ENCODE data around the gene PTPRCAP. TPM values are rescaled to one million over a fixed set of nuclear protein-coding genes. Genes with fewer than 3 reads are reported as not detected.

PTPRCAP gene
- total and polyA plus RNA-seq, 4 donors: 2.9 to 6.2 (median 4.5) TPM

DNA sequence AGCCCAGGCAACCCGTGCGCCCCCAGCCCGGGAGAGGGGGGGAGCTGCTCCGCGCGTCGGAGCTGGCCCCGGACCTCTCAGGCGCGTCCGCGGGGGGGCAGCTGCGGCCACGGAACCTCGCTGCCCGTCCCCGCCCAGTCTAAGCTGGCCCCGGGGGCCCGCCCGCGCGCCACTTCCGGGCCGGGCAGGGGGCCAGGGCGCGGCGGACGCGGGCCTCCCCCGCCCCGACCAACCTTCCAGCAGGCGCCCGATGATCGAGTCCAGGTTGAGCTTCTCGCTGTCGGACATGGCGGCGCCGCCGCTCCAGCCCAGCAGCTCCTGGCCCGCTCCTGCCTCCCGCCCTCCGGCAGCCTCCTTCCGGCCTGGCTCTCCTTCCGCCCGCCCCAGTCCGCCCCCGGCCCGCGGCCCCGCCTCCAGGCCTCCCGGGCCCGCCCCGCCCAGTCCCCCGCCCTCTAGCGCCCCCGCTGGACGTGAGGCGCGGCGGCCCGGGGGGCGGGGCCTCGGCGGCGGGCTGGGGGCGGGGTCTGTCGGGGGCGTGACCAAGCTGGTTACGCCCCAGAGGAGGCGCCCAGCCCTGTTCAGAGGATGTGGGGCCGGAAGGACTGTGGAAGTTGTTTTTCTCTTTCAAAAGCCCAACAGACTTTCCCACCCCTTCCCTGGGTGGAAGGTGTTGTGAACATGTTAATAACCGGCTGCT is 35.8 kb downstream of the PTPRCAP start, which contains the start of gene PPP1CA:
TSS of gene PPP1CA (minus strand) at position 364 of the 697 bp plus-strand sequence. CDS start at position 288, 76 bp downstream.
- no peaks in the 10 kb centered on the region for H3K27me3 ChIP-seq (ENCODE audit: control insufficient read depth in 4 of 4, insufficient read depth in 4 of 4, low read length in 3 of 4)
- WGBS: under 1% methylated on average over 73 of the region's 73 CpGs
- H3K27ac ChIP-seq (ENCODE audit: low read depth in 1 of 2, low read length in 2 of 2): peak within 1 kb of the TSS; percentile 89 to 90
- H3K9ac ChIP-seq (ENCODE audit: low read depth in 1 of 2, low read length in 2 of 2): peak within 1 kb of the TSS; percentile 86 to 87
- no peaks in the 10 kb centered on the region for H3K9me3 ChIP-seq (ENCODE audit: control insufficient read depth in 4 of 4, low read length in 3 of 4)
- TF ChIP-seq TAF1 (conservative IDR thresholded peaks at IDR 0.05): no peak
- TF ChIP-seq, protein P1, sequence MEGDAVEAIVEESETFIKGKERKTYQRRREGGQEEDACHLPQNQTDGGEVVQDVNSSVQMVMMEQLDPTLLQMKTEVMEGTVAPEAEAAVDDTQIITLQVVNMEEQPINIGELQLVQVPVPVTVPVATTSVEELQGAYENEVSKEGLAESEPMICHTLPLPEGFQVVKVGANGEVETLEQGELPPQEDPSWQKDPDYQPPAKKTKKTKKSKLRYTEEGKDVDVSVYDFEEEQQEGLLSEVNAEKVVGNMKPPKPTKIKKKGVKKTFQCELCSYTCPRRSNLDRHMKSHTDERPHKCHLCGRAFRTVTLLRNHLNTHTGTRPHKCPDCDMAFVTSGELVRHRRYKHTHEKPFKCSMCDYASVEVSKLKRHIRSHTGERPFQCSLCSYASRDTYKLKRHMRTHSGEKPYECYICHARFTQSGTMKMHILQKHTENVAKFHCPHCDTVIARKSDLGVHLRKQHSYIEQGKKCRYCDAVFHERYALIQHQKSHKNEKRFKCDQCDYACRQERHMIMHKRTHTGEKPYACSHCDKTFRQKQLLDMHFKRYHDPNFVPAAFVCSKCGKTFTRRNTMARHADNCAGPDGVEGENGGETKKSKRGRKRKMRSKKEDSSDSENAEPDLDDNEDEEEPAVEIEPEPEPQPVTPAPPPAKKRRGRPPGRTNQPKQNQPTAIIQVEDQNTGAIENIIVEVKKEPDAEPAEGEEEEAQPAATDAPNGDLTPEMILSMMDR (IDR thresholded peaks at IDR 0.05; ENCODE audit: low read depth, low read length, missing input control): peak; percentile 48
- peak in 1 of 2 donors; percentile 64 for TF ChIP-seq GABPA (IDR thresholded peaks at IDR 0.05 in 1 of 2, conservative IDR thresholded peaks at IDR 0.05 in 1 of 2)
- no peak for TF ChIP-seq FOXA1 (IDR thresholded peaks at IDR 0.05)
- TF ChIP-seq RXRA (IDR thresholded peaks at IDR 0.05): no peak
- peak; percentile 28 for TF ChIP-seq YY1 (IDR thresholded peaks at IDR 0.05)
- no peak for TF ChIP-seq HNF4A (conservative IDR thresholded peaks at IDR 0.05)
- peak; percentile 7 for TF ChIP-seq NR2F2 (IDR thresholded peaks at IDR 0.05)
- TF ChIP-seq, protein P2, sequence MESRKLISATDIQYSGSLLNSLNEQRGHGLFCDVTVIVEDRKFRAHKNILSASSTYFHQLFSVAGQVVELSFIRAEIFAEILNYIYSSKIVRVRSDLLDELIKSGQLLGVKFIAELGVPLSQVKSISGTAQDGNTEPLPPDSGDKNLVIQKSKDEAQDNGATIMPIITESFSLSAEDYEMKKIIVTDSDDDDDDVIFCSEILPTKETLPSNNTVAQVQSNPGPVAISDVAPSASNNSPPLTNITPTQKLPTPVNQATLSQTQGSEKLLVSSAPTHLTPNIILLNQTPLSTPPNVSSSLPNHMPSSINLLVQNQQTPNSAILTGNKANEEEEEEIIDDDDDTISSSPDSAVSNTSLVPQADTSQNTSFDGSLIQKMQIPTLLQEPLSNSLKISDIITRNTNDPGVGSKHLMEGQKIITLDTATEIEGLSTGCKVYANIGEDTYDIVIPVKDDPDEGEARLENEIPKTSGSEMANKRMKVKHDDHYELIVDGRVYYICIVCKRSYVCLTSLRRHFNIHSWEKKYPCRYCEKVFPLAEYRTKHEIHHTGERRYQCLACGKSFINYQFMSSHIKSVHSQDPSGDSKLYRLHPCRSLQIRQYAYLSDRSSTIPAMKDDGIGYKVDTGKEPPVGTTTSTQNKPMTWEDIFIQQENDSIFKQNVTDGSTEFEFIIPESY (IDR thresholded peaks at IDR 0.05): no peak
- no peak for TF ChIP-seq EGR1 (IDR thresholded peaks at IDR 0.05; ENCODE audit: low read depth in 2 of 2)
- TF ChIP-seq, protein P3, sequence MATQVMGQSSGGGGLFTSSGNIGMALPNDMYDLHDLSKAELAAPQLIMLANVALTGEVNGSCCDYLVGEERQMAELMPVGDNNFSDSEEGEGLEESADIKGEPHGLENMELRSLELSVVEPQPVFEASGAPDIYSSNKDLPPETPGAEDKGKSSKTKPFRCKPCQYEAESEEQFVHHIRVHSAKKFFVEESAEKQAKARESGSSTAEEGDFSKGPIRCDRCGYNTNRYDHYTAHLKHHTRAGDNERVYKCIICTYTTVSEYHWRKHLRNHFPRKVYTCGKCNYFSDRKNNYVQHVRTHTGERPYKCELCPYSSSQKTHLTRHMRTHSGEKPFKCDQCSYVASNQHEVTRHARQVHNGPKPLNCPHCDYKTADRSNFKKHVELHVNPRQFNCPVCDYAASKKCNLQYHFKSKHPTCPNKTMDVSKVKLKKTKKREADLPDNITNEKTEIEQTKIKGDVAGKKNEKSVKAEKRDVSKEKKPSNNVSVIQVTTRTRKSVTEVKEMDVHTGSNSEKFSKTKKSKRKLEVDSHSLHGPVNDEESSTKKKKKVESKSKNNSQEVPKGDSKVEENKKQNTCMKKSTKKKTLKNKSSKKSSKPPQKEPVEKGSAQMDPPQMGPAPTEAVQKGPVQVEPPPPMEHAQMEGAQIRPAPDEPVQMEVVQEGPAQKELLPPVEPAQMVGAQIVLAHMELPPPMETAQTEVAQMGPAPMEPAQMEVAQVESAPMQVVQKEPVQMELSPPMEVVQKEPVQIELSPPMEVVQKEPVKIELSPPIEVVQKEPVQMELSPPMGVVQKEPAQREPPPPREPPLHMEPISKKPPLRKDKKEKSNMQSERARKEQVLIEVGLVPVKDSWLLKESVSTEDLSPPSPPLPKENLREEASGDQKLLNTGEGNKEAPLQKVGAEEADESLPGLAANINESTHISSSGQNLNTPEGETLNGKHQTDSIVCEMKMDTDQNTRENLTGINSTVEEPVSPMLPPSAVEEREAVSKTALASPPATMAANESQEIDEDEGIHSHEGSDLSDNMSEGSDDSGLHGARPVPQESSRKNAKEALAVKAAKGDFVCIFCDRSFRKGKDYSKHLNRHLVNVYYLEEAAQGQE (IDR thresholded peaks at IDR 0.05): peak; percentile 36
- TF ChIP-seq FOXA2 (IDR thresholded peaks at IDR 0.05): no peak
- TF ChIP-seq JUND (IDR thresholded peaks at IDR 0.05): no peak
- TF ChIP-seq, protein P4, sequence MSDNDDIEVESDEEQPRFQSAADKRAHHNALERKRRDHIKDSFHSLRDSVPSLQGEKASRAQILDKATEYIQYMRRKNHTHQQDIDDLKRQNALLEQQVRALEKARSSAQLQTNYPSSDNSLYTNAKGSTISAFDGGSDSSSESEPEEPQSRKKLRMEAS (IDR thresholded peaks at IDR 0.05): no peak
- TF ChIP-seq, protein P5, sequence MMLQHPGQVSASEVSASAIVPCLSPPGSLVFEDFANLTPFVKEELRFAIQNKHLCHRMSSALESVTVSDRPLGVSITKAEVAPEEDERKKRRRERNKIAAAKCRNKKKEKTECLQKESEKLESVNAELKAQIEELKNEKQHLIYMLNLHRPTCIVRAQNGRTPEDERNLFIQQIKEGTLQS (IDR thresholded peaks at IDR 0.05): no peak
- TF ChIP-seq RAD21 (IDR thresholded peaks at IDR 0.05): peak; percentile 31 to 46
- peak; percentile 54 for TF ChIP-seq SP1 (IDR thresholded peaks at IDR 0.05)
- TF ChIP-seq HNF4G (IDR thresholded peaks at IDR 0.05): no peak
- peak; percentile 97 for DNase-seq (ENCODE audit: low spot score)
- peaks cover 11 to 33% (median 19%) of the 10 kb centered on the region in 4 donors for H3K4me1 ChIP-seq (ENCODE audit: control insufficient read depth in 4 of 4, insufficient read depth in 4 of 4, low read length in 3 of 4)
- H3K4me3 ChIP-seq (ENCODE audit: low read depth in 1 of 3, low read length in 3 of 3): peak within 1 kb of the TSS; percentile 75 to 95 (median 89)
- peaks cover 11 to 24% (median 19%) of the 10 kb centered on the region in 4 donors for H3K36me3 ChIP-seq (ENCODE audit: control insufficient read depth in 4 of 4, insufficient read depth in 3 of 4, low read depth in 1 of 4, low read length in 3 of 4)

Data from liver (tissue), 9 donors.